ENCODE results near the gene KCTD16. TPM values are rescaled to one million over a fixed set of nuclear protein-coding genes. Genes with fewer than 3 reads are reported as not detected.
A peak's percentile ranks its signal among the peaks of the same experiment; 100 is the strongest.

The KCTD16 gene
- total and polyA plus RNA-seq, 10 donors: under 0.01 to 0.24 (median 0.17) TPM

- 82 to 96% (median 90%) methylated on average over 1 of the region's 1 CpG for WGBS, 5 donors
- Histone ChIP-seq H3K27ac (no peak overlapping the region), H3K9me3 (no peaks in the 10 kb centered on the region), H3K4me3 (no peak overlapping the region), H3K36me3 (no peaks in the 10 kb centered on the region), H3K4me1 (peaks cover 0 to 13% (median 7%) of the 10 kb centered on the region in 6 donors), H3K27me3 (replicated peaks in 1 of 7) (no peaks in the 10 kb centered on the region)
- DNase-seq: no peak
- intact Hi-C loops (cut with DNase I; ENCODE audit: low total_unique reads): no loop called here
- no peak for TF ChIP-seq POLR2A (IDR thresholded peaks at IDR 0.05)
- TF ChIP-seq, protein P1, sequence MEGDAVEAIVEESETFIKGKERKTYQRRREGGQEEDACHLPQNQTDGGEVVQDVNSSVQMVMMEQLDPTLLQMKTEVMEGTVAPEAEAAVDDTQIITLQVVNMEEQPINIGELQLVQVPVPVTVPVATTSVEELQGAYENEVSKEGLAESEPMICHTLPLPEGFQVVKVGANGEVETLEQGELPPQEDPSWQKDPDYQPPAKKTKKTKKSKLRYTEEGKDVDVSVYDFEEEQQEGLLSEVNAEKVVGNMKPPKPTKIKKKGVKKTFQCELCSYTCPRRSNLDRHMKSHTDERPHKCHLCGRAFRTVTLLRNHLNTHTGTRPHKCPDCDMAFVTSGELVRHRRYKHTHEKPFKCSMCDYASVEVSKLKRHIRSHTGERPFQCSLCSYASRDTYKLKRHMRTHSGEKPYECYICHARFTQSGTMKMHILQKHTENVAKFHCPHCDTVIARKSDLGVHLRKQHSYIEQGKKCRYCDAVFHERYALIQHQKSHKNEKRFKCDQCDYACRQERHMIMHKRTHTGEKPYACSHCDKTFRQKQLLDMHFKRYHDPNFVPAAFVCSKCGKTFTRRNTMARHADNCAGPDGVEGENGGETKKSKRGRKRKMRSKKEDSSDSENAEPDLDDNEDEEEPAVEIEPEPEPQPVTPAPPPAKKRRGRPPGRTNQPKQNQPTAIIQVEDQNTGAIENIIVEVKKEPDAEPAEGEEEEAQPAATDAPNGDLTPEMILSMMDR (IDR thresholded peaks at IDR 0.05 in 8 of 11, conservative IDR thresholded peaks at IDR 0.05 in 3 of 11): no peak
Observed at GRCh38 chr5:144143625-144144024, 27.0 kb upstream of the KCTD16 start.

DNA sequence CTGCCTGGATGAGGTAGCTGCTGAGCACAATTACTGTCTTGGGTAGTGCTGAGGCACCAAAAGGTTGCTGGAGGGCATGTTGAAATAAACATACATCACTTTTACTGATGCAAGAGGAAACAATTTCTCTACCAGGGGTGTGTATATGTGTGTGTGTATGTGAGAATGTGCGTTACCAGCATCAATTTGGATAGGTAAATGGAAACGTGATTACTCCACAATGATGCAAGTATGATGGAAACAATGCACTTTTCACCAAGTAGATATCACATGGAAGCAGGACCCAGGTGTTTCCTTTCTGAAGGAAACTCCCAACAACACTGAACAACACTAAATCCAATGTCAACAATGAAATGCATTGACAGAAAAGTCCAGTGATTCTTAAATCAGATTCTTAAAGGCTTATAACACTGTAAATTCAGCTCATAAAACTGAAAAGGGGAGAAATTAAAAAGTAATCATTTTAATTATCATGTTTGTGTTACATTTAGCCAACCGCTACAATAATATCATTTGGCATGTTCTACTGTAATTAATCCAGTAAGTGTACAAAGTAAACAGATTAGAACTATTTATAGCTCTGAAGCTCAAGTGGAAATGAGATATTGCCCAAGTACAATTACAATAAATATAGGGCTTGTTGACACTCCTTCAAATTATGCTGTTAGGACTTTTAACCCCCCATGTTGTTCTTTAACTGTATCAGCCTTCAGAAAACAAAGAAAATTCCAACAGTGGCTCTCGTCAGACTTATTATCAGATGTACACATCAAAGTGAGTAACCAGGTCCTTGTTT, 25.5 kb upstream of the KCTD16 start:
- Histone ChIP-seq H3K4me1 (peaks cover 0 to 13% (median 7%) of the 10 kb centered on the region in 6 donors), H3K27ac (no peak overlapping the region), H3K27me3 (replicated peaks in 1 of 7) (no peaks in the 10 kb centered on the region), H3K9me3 (no peaks in the 10 kb centered on the region), H3K4me3 (no peak overlapping the region), H3K36me3 (no peaks in the 10 kb centered on the region)
- no peak for TF ChIP-seq POLR2A (IDR thresholded peaks at IDR 0.05)
- TF ChIP-seq, protein P1 (IDR thresholded peaks at IDR 0.05 in 8 of 11, conservative IDR thresholded peaks at IDR 0.05 in 3 of 11): no peak
- no peak for TF ChIP-seq POLR2AphosphoS5 (IDR thresholded peaks at IDR 0.05)
- intact Hi-C loops (cut with DNase I; ENCODE audit: low total_unique reads): no loop called here
- no peak for DNase-seq
- 45 to 59% (median 55%) methylated on average over 4 of the region's 4 CpGs for WGBS, 5 donors

GRCh38 chr5:144151026-144151425, 19.6 kb upstream of the KCTD16 start:
- peaks cover 0 to 2% (median 0%) of the 10 kb centered on the region in 6 donors for H3K36me3 ChIP-seq
- WGBS, 5 donors: 83 to 91% (median 88%) methylated on average over 3 of the region's 3 CpGs
- no peaks in the 10 kb centered on the region for H3K9me3 ChIP-seq
- TF ChIP-seq, protein P1 (IDR thresholded peaks at IDR 0.05 in 8 of 11, conservative IDR thresholded peaks at IDR 0.05 in 3 of 11): no peak
- no peak for TF ChIP-seq POLR2A (IDR thresholded peaks at IDR 0.05)
- TF ChIP-seq POLR2AphosphoS5 (IDR thresholded peaks at IDR 0.05): no peak
- H3K4me1 ChIP-seq: no peaks in the 10 kb centered on the region
- intact Hi-C loops (cut with DNase I; ENCODE audit: low total_unique reads): no loop called here
- H3K4me3 ChIP-seq: no peak overlapping the region
- DNase-seq: no peak
- no peaks in the 10 kb centered on the region for H3K27me3 ChIP-seq (replicated peaks in 1 of 7)
- H3K27ac ChIP-seq: no peak overlapping the region

- Histone ChIP-seq H3K4me3 (no peak overlapping the region), H3K9me3 (no peaks in the 10 kb centered on the region), H3K36me3 (peaks cover 0 to 54% (median 24%) of the 10 kb centered on the region in 6 donors), H3K4me1 (no peaks in the 10 kb centered on the region), H3K27ac (peak overlapping the region in 1 of 8 donors; percentile 18), H3K27me3 (replicated peaks in 1 of 7) (no peaks in the 10 kb centered on the region)
- 72 to 90% (median 79%) methylated on average over 2 of the region's 2 CpGs for WGBS, 5 donors
- no peak for DNase-seq
- no peak for TF ChIP-seq POLR2A (IDR thresholded peaks at IDR 0.05)
- TF ChIP-seq, protein P1 (IDR thresholded peaks at IDR 0.05 in 8 of 11, conservative IDR thresholded peaks at IDR 0.05 in 3 of 11): no peak
- TF ChIP-seq POLR2AphosphoS5 (IDR thresholded peaks at IDR 0.05): no peak
- intact Hi-C loops (cut with DNase I; ENCODE audit: low total_unique reads): no loop called here
Observed at GRCh38 chr5:144156767-144157171, 13.9 kb upstream of the KCTD16 start.
